ENCODE results near the gene PLCG2.
"Not testable (repeated sequence)": the region's sequence is repeated elsewhere in the genome, so short reads cannot be mapped to it uniquely, and the experiment has no call there.

The PLCG2 gene

GRCh38 chr16:81945665-81946064 is 166.6 kb downstream of the PLCG2 start:
- no peak for DNase-seq

GRCh38 chr16:81946206-81946605 is 167.1 kb downstream of the PLCG2 start:
- DNase-seq, result no peak

- DNase-seq, result no peak
Measured at GRCh38 chr16:81951564-81951963, 172.5 kb downstream of the PLCG2 start.

- peak; percentile 72 to 79 for DNase-seq
Measured at GRCh38 chr16:81956213-81956948, 177.3 kb downstream of the PLCG2 start.

GRCh38 chr16:81964808-81965207 is 185.7 kb downstream of the PLCG2 start:
- DNase-seq, result no peak

- peak; percentile 33 to 47 for DNase-seq
Measured at GRCh38 chr16:81967358-81967757, 188.3 kb downstream of the PLCG2 start.

- no peak for DNase-seq
Measured at GRCh38 chr16:81971853-81972252, 192.8 kb downstream of the PLCG2 start.

GRCh38 chr16:81973737-81974136 is 194.6 kb downstream of the PLCG2 start:
- DNase-seq, result no peak

- DNase-seq, result no peak
Measured at GRCh38 chr16:81975637-81976036, 196.5 kb downstream of the PLCG2 start.

GRCh38 chr16:81977335-81977942 is 198.3 kb downstream of the PLCG2 start:
- DNase-seq, result not testable (repeated sequence)

- DNase-seq, result no peak
Measured at GRCh38 chr16:81987121-81987520, 208.0 kb downstream of the PLCG2 start.

GRCh38 chr16:81987706-81988105 is 208.6 kb downstream of the PLCG2 start:
- no peak for DNase-seq

GRCh38 chr16:81992859-81993258 is 213.8 kb downstream of the PLCG2 start:
- no peak for DNase-seq

- DNase-seq, result no peak
Measured at GRCh38 chr16:81994485-81994884, 215.4 kb downstream of the PLCG2 start.

GRCh38 chr16:81995651-81996050 is 216.6 kb downstream of the PLCG2 start:
- no peak for DNase-seq

- DNase-seq, result peak; percentile 13 to 35
Measured at GRCh38 chr16:81996664-81997509, 217.8 kb downstream of the PLCG2 start.

GRCh38 chr16:81997738-81998137 is 218.6 kb downstream of the PLCG2 start:
- DNase-seq, result no peak

- no peak for DNase-seq
Measured at GRCh38 chr16:82002831-82003230, 223.7 kb downstream of the PLCG2 start.

- no peak for DNase-seq
Measured at GRCh38 chr16:82004601-82005000, 225.5 kb downstream of the PLCG2 start.

GRCh38 chr16:82005027-82005830 is 226.1 kb downstream of the PLCG2 start:
- no peak for DNase-seq

- DNase-seq, result no peak
Measured at GRCh38 chr16:82006036-82006435, 226.9 kb downstream of the PLCG2 start.

- DNase-seq, result no peak
Measured at GRCh38 chr16:82007189-82007588, 228.1 kb downstream of the PLCG2 start.

All from inflammatory macrophage treated with lipopolysaccharide for 1 hour (primary cell).